Prostate gland (tissue), 2 donors: Measurements from ENCODE around the gene SERINC5.

Experiments used
- POLR2AphosphoS5 ChIP-seq: sonication (generic); formaldehyde crosslinking; IDR thresholded peaks from one replicate; pipeline ENCODE4 v1.6.1; 2017; ENCODE audit warnings: antibody characterized with exemption
- TF ChIP-seq, protein P1 (sequence below), 4 experiments: fragments of 200-600 bp in 2 of 4; fragments of 450-650 bp in 2 of 4; sonication (generic) in 2 of 4; IDR thresholded peaks; 1 replicate in 3 of 4; 2 replicates in 1 of 4; pipeline ENCODE4 v1.5.1; 2016 to 2019; ENCODE audit warnings: antibody characterized with exemption in 4 of 4, mild to moderate bottlenecking in 2 of 4, moderate library complexity in 2 of 4

DNA sequence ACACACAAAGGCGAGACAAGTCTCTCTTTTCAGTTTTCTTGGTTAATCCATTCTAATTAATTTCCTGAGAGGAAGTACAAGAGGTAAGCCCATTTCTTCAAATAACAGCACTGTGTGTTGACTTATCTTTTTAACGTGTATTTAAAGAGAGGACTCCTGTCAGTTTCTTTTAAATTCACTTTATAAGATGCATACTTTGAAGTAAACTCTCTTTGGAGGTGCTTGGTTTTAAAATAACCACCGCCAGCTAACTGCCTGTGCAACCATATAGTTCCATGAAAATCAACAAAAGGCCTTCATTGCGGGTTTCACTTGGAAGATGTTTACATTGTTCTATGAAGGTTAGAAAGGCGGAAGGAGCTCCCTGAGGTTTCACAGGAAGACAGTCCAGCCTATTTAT lies 13.1 kb upstream of the SERINC5 start:
- TF ChIP-seq, protein P1, sequence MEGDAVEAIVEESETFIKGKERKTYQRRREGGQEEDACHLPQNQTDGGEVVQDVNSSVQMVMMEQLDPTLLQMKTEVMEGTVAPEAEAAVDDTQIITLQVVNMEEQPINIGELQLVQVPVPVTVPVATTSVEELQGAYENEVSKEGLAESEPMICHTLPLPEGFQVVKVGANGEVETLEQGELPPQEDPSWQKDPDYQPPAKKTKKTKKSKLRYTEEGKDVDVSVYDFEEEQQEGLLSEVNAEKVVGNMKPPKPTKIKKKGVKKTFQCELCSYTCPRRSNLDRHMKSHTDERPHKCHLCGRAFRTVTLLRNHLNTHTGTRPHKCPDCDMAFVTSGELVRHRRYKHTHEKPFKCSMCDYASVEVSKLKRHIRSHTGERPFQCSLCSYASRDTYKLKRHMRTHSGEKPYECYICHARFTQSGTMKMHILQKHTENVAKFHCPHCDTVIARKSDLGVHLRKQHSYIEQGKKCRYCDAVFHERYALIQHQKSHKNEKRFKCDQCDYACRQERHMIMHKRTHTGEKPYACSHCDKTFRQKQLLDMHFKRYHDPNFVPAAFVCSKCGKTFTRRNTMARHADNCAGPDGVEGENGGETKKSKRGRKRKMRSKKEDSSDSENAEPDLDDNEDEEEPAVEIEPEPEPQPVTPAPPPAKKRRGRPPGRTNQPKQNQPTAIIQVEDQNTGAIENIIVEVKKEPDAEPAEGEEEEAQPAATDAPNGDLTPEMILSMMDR (IDR thresholded peaks at IDR 0.05), result no peak
- TF ChIP-seq POLR2AphosphoS5, result peak; percentile 65
